Activated CD4-positive, CD25-positive, alpha-beta regulatory T cell treated with anti-CD3 and anti-CD28 coated beads, Interleukin-2, amount 50 U/mL, for 72 hours (primary cell): Measurements from ENCODE around the gene SFRP2.

Source experiments
- DNase-seq: peaks from one replicate; pipeline ENCODE4 v3.0.0; 2021

SFRP2 gene, protein sequence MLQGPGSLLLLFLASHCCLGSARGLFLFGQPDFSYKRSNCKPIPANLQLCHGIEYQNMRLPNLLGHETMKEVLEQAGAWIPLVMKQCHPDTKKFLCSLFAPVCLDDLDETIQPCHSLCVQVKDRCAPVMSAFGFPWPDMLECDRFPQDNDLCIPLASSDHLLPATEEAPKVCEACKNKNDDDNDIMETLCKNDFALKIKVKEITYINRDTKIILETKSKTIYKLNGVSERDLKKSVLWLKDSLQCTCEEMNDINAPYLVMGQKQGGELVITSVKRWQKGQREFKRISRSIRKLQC

GRCh38 chr4:153788413-153789276 is at the start of gene SFRP2:
TSS of gene SFRP2 (minus strand) at chr4:153789083. CDS start at chr4:153788835, 248 bp downstream.
- no peak for DNase-seq

DNA sequence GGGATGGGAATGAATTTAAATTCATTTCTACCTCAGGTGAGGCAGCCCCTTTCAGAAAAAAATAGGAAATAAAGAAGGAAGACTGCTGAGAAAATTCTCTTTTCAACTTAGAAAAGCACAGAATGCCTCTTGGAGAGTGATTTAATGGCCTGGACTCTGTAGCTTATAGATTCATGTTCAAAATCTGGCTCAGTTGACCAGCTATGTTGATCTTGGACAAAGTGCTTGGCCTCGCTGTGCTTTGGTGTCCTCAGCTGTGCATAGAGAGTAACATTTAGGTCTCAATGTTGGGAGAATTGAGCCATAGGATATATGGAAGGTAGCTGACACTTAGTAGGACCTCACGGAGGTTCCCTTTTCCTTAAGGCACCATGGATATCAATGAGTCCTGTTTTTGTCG is 49.7 kb upstream of the SFRP2 start:
- DNase-seq = no peak

GRCh38 chr4:153834901-153835300 is 46.0 kb upstream of the SFRP2 start:
- no peak for DNase-seq

- no peak for DNase-seq
Measured at GRCh38 chr4:153832720-153833287, 43.9 kb upstream of the SFRP2 start.

GRCh38 chr4:153832054-153832453 is 43.2 kb upstream of the SFRP2 start:
- no peak for DNase-seq

- no peak for DNase-seq
Measured at GRCh38 chr4:153831245-153831644, 42.4 kb upstream of the SFRP2 start.

DNA sequence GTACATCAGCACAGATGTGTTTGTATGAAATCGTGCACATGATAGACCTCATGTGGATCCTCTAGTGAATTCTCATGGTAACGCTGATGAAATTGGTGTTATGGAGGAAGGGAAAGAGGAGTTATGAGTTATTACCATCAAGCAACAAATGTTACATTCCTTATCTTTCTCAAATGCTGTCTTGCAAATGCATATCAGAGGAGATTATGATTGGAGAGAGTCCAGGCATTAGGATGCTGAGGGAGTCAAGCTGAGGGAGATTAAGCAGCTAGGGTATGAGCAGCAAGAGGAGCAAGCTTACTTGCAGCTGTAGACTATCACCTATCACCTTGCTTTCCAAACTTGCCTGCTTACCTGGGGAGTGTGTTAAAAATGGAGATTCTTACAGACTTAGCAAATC is 36.8 kb upstream of the SFRP2 start:
- DNase-seq = no peak

GRCh38 chr4:153825126-153825525 is 36.2 kb upstream of the SFRP2 start:
- DNase-seq = no peak

- no peak for DNase-seq
Measured at GRCh38 chr4:153824501-153824900, 35.6 kb upstream of the SFRP2 start.

- no peak for DNase-seq
Measured at GRCh38 chr4:153823483-153823882, 34.6 kb upstream of the SFRP2 start.

- no peak for DNase-seq
Measured at GRCh38 chr4:153822316-153822715, 33.4 kb upstream of the SFRP2 start.

DNA sequence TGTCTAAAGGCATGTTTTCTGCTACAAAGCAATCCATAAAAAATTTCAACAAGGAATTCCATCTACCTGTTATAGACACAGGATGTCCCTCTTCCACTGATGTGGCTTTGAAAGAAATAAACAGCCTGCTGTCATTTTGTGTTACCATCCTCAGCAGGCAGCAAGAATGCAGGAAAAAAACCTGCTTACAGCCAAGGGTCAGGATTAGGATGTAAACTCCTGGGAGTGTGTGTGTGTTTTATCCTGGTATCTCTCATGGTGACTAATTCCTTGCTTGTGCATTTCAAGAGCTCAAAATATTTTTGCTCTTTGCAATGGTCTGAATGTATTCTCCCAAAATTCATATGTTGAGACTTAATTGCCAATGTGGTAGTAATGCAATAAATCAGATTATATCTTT is 28.6 kb upstream of the SFRP2 start:
- DNase-seq = no peak

DNA sequence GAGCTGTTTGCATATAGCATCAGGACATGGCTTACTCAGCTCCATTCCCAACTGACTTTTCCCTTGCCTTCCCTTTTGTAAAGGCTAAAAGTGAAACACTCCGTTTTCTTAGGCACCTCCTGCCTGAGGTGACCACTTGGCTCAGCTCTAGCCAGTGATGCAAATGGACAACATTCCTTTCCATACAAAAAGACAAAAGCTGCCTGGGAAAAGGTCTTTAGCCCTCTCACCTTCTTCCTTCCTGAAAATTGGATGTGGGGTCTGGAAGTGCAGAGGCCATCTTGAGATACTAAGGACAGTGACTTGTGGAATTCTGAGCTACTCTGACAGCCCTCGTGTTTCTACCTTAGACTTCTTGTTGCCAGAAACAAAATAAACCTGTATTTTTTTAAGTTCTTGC is 27.7 kb upstream of the SFRP2 start:
- no peak for DNase-seq

GRCh38 chr4:153814789-153815188 is 25.9 kb upstream of the SFRP2 start:
- DNase-seq = no peak

GRCh38 chr4:153809916-153810810 is 21.3 kb upstream of the SFRP2 start:
- no peak for DNase-seq

GRCh38 chr4:153809307-153809706 is 20.4 kb upstream of the SFRP2 start:
- no peak for DNase-seq

DNA sequence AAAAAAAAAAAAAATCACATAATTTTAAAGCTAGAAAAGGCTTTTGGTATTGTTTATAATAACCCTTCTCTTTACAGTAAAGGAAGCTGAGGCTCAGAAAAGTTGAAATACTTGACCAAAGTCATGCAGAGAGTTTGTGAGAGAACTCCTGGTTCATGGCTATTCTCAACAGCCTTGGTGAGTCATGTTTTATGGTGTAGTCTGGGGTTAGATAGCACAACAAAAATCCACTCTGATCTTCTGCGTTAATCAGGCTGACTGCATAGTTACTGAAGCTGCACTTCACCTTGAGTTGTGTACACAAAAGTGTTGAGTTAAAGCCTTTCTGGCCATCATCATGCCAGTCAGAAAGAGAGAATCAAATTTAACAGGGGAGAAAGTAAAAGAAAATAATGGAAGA is 19.3 kb upstream of the SFRP2 start:
- no peak for DNase-seq

DNA sequence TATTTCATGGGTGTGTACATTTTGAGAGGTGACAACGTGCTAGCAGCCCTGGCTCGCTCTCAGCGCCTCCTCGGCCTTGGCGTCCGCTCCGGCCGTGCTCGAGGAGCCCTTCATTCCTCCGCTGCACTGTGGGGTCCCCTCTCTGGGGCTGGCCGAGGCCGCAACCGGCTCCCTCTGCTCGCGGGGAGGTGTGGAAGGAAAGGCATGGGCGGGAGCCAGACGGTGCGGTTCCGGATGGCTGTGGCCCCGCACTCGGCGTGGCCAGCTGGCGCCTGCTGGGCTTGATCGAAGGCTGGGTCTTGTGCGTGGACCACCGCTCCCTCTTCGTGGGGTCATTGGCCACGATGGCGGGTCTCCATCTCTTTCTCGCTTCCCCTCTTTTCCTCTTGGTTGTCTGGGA is 17.2 kb upstream of the SFRP2 start:
- DNase-seq = no peak

DNA sequence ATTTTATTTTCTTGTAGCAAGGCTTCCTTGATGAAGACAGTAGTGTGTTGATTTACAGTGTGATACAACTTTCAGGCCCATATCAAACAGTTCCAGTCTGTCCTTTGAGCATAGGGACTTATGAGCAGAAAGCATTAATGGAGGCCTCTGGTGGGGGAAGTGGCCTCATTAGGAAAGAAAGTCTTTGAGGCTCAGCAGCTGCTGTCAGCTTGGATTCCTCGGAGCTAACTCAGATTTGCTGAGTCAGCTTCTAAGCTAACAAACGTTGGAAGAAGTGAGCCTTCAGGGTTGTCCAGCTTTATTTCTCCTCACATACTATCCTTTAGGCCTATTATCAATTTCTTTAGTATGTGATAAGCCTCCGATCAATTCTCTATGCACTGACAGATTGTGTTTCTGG is 15.8 kb upstream of the SFRP2 start:
- no peak for DNase-seq

GRCh38 chr4:153799694-153800074 is 10.8 kb upstream of the SFRP2 start:
- DNase-seq = no peak

GRCh38 chr4:153798901-153799693 is 10.2 kb upstream of the SFRP2 start:
- no peak for DNase-seq

DNA sequence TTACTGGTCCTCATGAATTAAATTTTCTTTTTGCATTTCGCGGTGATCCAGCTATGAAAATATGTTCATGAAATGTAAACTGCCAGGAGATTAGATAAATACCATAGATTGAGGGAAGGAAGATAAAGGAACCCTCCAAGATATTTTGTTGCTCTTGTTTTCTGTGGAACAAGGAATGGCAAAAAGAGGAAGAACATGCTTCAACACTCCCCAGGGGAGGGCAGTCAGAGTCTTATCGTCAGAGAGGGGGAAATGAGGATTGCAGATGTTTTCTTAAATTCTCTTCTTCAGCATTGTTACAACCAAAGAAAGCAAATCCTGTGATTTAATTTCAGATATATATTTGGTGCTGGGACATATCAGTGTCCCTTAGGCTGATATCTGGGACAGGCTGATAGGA is 9.5 kb upstream of the SFRP2 start:
- DNase-seq = no peak
